ENCODE data around the gene ZNF407. TPM values are rescaled to one million over a fixed set of nuclear protein-coding genes. Genes with fewer than 3 reads are reported as not detected.

Gene ZNF407
- total RNA-seq, 1 donor from 2014 or later, result 26.7 TPM

DNA sequence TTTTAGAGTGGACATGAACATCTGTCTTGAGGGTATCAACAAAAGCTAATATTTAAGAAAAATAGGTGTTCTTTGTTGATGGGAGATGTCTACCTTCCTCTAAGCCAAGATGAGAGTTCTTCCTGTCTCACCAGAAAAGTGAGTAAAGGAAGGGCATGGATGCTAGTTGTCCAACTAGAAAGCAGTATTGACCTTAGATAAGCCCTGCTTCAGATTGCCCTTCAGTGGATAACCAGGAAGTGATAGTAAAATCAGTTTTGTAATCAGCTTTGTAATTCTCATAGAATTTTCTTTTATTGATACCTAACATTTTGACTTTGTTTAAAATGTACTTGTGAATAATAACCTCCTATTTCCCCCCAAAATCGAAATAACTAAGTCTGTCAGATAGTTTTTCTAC is 134.7 kb downstream of the ZNF407 start:
- H3K27ac Mint-ChIP-seq, result no peak overlapping the region
- no peak for ATAC-seq (ENCODE audit: low read depth)
- H3K36me3 Mint-ChIP-seq (ENCODE audit: low read depth), result peaks cover 26% of the 10 kb centered on the region
- TF ChIP-seq, protein P1, sequence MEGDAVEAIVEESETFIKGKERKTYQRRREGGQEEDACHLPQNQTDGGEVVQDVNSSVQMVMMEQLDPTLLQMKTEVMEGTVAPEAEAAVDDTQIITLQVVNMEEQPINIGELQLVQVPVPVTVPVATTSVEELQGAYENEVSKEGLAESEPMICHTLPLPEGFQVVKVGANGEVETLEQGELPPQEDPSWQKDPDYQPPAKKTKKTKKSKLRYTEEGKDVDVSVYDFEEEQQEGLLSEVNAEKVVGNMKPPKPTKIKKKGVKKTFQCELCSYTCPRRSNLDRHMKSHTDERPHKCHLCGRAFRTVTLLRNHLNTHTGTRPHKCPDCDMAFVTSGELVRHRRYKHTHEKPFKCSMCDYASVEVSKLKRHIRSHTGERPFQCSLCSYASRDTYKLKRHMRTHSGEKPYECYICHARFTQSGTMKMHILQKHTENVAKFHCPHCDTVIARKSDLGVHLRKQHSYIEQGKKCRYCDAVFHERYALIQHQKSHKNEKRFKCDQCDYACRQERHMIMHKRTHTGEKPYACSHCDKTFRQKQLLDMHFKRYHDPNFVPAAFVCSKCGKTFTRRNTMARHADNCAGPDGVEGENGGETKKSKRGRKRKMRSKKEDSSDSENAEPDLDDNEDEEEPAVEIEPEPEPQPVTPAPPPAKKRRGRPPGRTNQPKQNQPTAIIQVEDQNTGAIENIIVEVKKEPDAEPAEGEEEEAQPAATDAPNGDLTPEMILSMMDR (IDR thresholded peaks at IDR 0.05), result no peak
- POLR2A ChIA-PET, result no interaction called here
- intact Hi-C loops (cut with micrococcal nuclease), result no loop called here
- DNase-seq, result no peak
- H3K4me3 Mint-ChIP-seq, result no peak overlapping the region
- CTCF ChIA-PET, result no interaction called here
- no peaks in the 10 kb centered on the region for H3K9me3 Mint-ChIP-seq
- no peaks in the 10 kb centered on the region for H3K4me1 Mint-ChIP-seq
- no peaks in the 10 kb centered on the region for H3K27me3 Mint-ChIP-seq

- H3K27me3 Mint-ChIP-seq, result no peaks in the 10 kb centered on the region
- no peaks in the 10 kb centered on the region for H3K9me3 Mint-ChIP-seq
- peaks cover 14% of the 10 kb centered on the region for H3K36me3 Mint-ChIP-seq (ENCODE audit: low read depth)
- H3K27ac Mint-ChIP-seq, result no peak overlapping the region
- no peak for ATAC-seq (ENCODE audit: low read depth)
- TF ChIP-seq, protein P1 (IDR thresholded peaks at IDR 0.05), result no peak
- POLR2A ChIA-PET, result no interaction called here
- CTCF ChIA-PET, result no interaction called here
- intact Hi-C loops (cut with micrococcal nuclease), result no loop called here
- H3K4me3 Mint-ChIP-seq, result no peak overlapping the region
- H3K4me1 Mint-ChIP-seq, result no peaks in the 10 kb centered on the region
- no peak for DNase-seq
Observed at GRCh38 chr18:74733598-74733997, 135.9 kb downstream of the ZNF407 start.

DNA sequence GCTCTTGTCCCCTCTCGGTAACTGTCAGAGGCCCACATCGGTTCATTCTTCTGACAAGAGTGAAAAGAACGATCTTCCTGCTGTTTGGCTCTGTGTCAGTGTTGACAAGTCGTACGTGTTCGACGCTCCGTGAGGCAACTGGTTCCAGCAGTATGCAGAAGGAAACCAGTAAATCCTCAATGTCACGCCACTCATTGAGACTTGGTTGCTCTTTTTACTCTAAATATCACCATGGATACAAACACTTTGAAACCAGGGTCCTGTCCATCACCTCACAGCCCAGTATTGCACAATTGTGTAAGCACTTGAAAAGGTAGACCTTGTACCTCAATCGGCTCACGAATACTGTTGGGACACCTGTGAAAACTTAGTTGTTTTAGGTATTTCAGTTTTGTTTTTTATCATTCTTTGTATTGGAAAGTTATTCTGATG is 136.4 kb downstream of the ZNF407 start:
- no peak for ATAC-seq (ENCODE audit: low read depth)
- Mint-ChIP-seq H3K27ac (no peak overlapping the region), H3K36me3 (ENCODE audit: low read depth) (peaks cover 10% of the 10 kb centered on the region), H3K4me3 (no peak overlapping the region), H3K27me3 (no peaks in the 10 kb centered on the region), H3K4me1 (no peaks in the 10 kb centered on the region), H3K9me3 (no peaks in the 10 kb centered on the region)
- POLR2A ChIA-PET, result no interaction called here
- intact Hi-C loops (cut with micrococcal nuclease), result no loop called here
- TF ChIP-seq, protein P1 (IDR thresholded peaks at IDR 0.05), result no peak
- CTCF ChIA-PET, result no interaction called here
- no peak for DNase-seq

GRCh38 chr18:74739926-74740325 is 142.3 kb downstream of the ZNF407 start:
- TF ChIP-seq, protein P1 (IDR thresholded peaks at IDR 0.05), result no peak
- ATAC-seq (ENCODE audit: low read depth) (no peak), DNase-seq (no peak)
- Mint-ChIP-seq H3K27me3 (no peaks in the 10 kb centered on the region), H3K4me3 (no peak overlapping the region), H3K9me3 (no peaks in the 10 kb centered on the region), H3K4me1 (no peaks in the 10 kb centered on the region), H3K27ac (no peak overlapping the region), H3K36me3 (ENCODE audit: low read depth) (no peaks in the 10 kb centered on the region)
- intact Hi-C loops (cut with micrococcal nuclease), result no loop called here
- POLR2A ChIA-PET, result no interaction called here
- CTCF ChIA-PET, result no interaction called here

DNA sequence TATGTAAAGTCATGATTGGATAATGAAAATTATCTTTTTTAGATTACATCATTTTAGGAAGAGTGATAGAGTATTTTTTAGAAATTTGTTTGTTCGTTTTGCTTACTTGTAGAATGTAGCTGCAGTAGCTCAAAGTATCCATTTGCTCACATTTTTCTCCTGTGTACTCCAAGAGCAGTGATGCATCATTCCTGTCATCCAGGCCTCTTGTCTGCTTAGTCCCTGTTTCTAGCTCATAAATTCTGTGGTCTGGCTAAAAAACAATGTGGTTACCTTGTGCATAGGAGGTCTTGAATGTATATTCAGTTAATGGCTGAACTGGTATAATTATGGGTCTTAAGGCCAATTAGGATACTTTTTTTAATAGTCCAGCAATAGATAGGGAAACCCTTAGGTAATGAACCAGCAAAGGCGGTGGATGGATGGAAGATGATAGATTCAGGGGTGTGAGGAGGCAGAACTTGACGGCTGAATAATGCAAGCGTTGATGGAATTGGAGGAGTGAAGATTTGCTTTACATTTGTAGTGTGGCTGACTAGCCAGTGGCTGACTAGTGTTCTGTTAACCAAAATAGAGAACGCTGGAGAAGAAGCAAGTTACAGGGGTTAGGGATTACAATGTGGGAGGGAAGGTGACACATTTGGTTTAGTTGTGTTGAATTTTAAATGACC is 145.0 kb downstream of the ZNF407 start:
- intact Hi-C loops (cut with micrococcal nuclease), result no loop called here
- H3K36me3 Mint-ChIP-seq (ENCODE audit: low read depth), result peaks cover 3% of the 10 kb centered on the region
- DNase-seq, result no peak
- ChIA-PET POLR2A (no interaction called here), CTCF (no interaction called here)
- H3K4me1 Mint-ChIP-seq, result no peaks in the 10 kb centered on the region
- H3K9me3 Mint-ChIP-seq, result no peaks in the 10 kb centered on the region
- TF ChIP-seq, protein P1 (IDR thresholded peaks at IDR 0.05), result no peak
- no peak overlapping the region for H3K27ac Mint-ChIP-seq
- no peaks in the 10 kb centered on the region for H3K27me3 Mint-ChIP-seq
- no peak for ATAC-seq (ENCODE audit: low read depth)
- no peak overlapping the region for H3K4me3 Mint-ChIP-seq
